Mucosa of descending colon (tissue), 3 donors: ENCODE data around the gene MYBPHL. TPM values are rescaled to one million over a fixed set of nuclear protein-coding genes. Genes with fewer than 3 reads are reported as not detected.
A peak's percentile ranks its signal among the peaks of the same experiment; 100 is the strongest.

ENCODE experiments used
- ATAC-seq: fragments of 200-7000 bp; cut with Tn5 transposase; one replicate; pipeline ENCODE4 v1.9.1; 2020; ENCODE audit warnings: mild to moderate bottlenecking, moderate library complexity
- DNase-seq, 3 donors: peaks; one replicate each; pipeline ENCODE4 v3.0.0-alpha.2; 2020
- H3K36me3 ChIP-seq: fragments of 200-600 bp; one replicate; pipeline ENCODE4 v1.8.0; 2021; ENCODE audit warnings: low read depth, mild to moderate bottlenecking
- H3K4me1 ChIP-seq: fragments of 200-600 bp; one replicate; pipeline ENCODE4 v1.8.0; 2021; ENCODE audit warnings: low read depth, mild to moderate bottlenecking
- H3K4me3 ChIP-seq: fragments of 200-600 bp; one replicate; pipeline ENCODE4 v1.8.0; 2021; ENCODE audit warnings: mild to moderate bottlenecking
- H3K9me3 ChIP-seq: fragments of 200-600 bp; one replicate; pipeline ENCODE4 v1.8.0; 2021; ENCODE audit warnings: mild to moderate bottlenecking
- intact Hi-C, 2 donors: fragments of 100-400 bp; cut with DNase I in 1 of 2; cut with micrococcal nuclease in 1 of 2; formaldehyde crosslinking; loops; one replicate each; pipeline versions ENCODE4 v1.11.0 to v1.11.1; 2022; cut with DNase I, micrococcal nuclease
- total RNA-seq, 3 donors: library from RNA; stranded (reverse); fragmentation: NEBNext Ultra II Directional in 2 of 3; extraction: Animal tissue kit (Norgen Biotek cat#: 25700) in 2 of 3; gene quantifications; one replicate each; pipeline versions ENCODE4 v1.2.1 to v1.2.4, GENCODE V29; 2021 to 2023
- TF ChIP-seq, protein P1 (sequence below): fragments of 200-600 bp; IDR thresholded peaks from one replicate; pipeline ENCODE4 v1.8.0; 2022; ENCODE audit warnings: antibody characterized with exemption, mild to moderate bottlenecking
- donor health status: DM: no; HTN: no; CAD: no; lungs with moderate emphysema.
- donor health status: DM: no; HTN: no; CAD: no.
- donor health status: DM: no; HTN: yes; CAD: no.

The MYBPHL gene
- total RNA-seq, 3 donors from 2014 or later, result not detected

DNA sequence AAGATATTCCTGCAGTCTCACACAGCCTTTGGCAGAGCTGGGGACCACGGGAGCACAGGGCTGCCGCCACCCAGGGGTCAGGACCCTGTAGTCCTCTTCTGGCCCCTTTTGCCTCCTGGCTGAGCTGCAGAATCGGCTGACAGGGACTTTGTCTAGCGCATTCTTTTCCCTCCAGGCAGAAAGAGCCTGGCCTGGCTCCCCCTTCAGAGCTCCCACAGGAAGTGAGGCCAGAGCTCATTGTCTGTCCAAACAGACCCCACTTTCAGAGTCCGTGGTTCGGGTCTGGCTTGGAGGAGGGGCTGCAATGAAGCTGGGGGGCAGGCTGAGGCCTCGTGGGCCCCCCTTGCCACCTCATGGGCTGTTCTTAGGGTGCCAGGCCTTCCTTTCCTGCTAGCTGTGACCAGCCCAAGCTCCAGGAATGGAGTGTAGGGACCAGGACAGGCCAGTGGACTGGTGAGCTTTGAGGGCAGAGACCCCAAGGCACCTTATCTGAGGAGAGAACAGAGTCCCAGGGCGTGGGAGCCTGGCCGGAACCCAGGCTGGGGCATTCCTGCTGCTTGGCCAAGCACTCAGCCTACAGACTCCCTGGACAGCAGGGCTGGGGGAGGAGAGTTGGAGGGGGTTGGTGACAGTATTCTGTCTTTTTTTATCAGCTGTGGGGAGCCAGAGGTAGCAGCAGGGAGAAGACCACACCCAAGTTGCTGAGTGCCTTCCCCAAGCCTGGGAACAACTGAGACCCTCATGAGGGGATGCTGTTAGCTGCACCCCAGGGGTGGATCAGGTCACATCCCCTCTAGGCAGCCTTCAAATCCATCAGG, 52.8 kb downstream of the MYBPHL start:
- H3K36me3 ChIP-seq, result no peaks in the 10 kb centered on the region
- ATAC-seq, result no peak
- no peak overlapping the region for H3K4me3 ChIP-seq
- TF ChIP-seq, protein P1, sequence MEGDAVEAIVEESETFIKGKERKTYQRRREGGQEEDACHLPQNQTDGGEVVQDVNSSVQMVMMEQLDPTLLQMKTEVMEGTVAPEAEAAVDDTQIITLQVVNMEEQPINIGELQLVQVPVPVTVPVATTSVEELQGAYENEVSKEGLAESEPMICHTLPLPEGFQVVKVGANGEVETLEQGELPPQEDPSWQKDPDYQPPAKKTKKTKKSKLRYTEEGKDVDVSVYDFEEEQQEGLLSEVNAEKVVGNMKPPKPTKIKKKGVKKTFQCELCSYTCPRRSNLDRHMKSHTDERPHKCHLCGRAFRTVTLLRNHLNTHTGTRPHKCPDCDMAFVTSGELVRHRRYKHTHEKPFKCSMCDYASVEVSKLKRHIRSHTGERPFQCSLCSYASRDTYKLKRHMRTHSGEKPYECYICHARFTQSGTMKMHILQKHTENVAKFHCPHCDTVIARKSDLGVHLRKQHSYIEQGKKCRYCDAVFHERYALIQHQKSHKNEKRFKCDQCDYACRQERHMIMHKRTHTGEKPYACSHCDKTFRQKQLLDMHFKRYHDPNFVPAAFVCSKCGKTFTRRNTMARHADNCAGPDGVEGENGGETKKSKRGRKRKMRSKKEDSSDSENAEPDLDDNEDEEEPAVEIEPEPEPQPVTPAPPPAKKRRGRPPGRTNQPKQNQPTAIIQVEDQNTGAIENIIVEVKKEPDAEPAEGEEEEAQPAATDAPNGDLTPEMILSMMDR, result no peak
- no peaks in the 10 kb centered on the region for H3K4me1 ChIP-seq
- peak in 1 of 3 donors; percentile 38 for DNase-seq
- intact Hi-C loops, result no loop called here
- H3K9me3 ChIP-seq, result no peaks in the 10 kb centered on the region

DNA sequence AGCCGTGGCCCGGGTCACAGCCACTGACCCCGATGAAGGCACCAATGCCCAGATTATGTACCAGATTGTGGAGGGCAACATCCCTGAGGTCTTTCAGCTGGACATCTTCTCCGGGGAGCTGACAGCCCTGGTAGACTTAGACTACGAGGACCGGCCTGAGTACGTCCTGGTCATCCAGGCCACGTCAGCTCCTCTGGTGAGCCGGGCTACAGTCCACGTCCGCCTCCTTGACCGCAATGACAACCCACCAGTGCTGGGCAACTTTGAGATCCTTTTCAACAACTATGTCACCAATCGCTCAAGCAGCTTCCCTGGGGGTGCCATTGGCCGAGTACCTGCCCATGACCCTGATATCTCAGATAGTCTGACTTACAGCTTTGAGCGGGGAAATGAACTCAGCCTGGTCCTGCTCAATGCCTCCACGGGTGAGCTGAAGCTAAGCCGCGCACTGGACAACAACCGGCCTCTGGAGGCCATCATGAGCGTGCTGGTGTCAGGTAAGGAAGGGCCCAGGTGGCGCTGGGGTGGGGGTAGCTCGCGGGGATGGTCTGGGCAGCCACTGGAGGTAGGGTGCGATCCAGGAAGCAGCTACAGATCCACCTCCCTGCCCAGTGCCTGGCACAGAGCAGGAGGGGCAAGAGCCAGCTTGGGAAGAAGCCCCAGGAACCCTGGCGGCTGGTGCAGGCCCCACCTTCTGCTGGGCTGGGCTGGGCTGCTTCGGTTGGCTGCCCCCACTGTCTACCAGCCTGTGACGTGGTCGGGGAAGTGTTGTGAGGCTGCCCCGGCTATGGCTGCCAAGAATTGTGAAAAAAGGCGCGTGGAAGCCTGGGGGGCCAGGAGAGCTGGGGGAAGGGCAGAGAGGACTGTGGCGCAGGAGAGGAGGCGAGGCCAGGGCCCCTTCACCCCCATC, 53.7 kb downstream of the MYBPHL start:
- DNase-seq (peak in 2 of 3 donors; percentile 9 to 55), ATAC-seq (no peak)
- Histone ChIP-seq H3K9me3 (no peaks in the 10 kb centered on the region), H3K4me1 (no peaks in the 10 kb centered on the region), H3K4me3 (no peak overlapping the region), H3K36me3 (no peaks in the 10 kb centered on the region)
- intact Hi-C loops, result no loop called here
- TF ChIP-seq, protein P1, result no peak

DNA sequence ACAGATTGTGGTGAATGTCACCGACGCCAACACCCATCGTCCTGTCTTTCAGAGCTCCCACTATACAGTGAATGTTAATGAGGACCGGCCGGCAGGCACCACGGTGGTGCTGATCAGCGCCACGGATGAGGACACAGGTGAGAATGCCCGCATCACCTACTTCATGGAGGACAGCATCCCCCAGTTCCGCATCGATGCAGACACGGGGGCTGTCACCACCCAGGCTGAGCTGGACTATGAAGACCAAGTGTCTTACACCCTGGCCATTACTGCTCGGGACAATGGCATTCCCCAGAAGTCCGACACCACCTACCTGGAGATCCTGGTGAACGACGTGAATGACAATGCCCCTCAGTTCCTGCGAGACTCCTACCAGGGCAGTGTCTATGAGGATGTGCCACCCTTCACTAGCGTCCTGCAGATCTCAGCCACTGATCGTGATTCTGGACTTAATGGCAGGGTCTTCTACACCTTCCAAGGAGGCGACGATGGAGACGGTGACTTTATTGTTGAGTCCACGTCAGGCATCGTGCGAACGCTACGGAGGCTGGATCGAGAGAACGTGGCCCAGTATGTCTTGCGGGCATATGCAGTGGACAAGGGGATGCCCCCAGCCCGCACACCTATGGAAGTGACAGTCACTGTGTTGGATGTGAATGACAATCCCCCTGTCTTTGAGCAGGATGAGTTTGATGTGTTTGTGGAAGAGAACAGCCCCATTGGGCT, 54.5 kb downstream of the MYBPHL start:
- TF ChIP-seq, protein P1, result no peak
- ATAC-seq, result no peak
- Histone ChIP-seq H3K4me3 (no peak overlapping the region), H3K4me1 (no peaks in the 10 kb centered on the region), H3K36me3 (no peaks in the 10 kb centered on the region), H3K9me3 (no peaks in the 10 kb centered on the region)
- peak in 2 of 3 donors; percentile 20 to 47 for DNase-seq
- intact Hi-C loops, result no loop called here

DNA sequence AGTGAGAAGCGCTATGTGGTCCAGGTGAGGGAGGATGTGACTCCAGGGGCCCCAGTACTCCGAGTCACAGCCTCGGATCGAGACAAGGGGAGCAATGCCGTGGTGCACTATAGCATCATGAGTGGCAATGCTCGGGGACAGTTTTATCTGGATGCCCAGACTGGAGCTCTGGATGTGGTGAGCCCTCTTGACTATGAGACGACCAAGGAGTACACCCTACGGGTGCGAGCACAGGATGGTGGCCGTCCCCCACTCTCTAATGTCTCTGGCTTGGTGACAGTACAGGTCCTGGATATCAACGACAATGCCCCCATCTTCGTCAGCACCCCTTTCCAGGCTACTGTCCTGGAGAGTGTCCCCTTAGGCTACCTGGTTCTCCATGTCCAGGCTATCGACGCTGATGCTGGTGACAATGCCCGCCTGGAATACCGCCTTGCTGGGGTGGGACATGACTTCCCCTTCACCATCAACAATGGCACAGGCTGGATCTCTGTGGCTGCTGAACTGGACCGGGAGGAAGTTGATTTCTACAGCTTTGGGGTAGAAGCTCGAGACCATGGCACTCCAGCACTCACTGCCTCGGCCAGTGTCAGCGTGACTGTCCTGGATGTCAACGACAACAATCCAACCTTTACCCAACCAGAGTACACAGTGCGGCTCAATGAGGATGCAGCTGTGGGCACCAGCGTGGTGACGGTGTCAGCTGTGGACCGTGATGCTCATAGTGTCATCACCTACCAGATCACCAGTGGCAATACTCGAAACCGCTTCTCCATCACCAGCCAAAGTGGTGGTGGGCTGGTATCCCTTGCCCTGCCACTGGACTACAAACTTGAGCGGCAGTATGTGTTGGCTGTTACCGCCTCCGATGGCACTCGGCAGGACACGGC, 55.3 kb downstream of the MYBPHL start:
- Histone ChIP-seq H3K4me1 (no peaks in the 10 kb centered on the region), H3K36me3 (no peaks in the 10 kb centered on the region), H3K4me3 (no peak overlapping the region), H3K9me3 (no peaks in the 10 kb centered on the region)
- TF ChIP-seq, protein P1, result no peak
- ATAC-seq (no peak), DNase-seq (peak in 1 of 3 donors; percentile 15)
- intact Hi-C loops, result no loop called here
